Measurements from ENCODE around the gene BEST3.
"Not testable (repeated sequence)": the region's sequence is repeated elsewhere in the genome, so short reads cannot be mapped to it uniquely, and the experiment has no call there.

Gene BEST3

GRCh38 chr12:69610126-69610525 lies 89.0 kb downstream of the BEST3 start:
- POLR2A ChIA-PET = no interaction called here
- no peak overlapping the region for H3K4me3 ChIP-seq (ENCODE audit: low read depth, low read length)
- CTCF ChIA-PET = interaction anchor here (3.5 kb wide), 1 partner anchor 29 kb away, joined by 16 read pairs; no protein-coding TSS in a partner anchor
- DNase-seq (ENCODE audit: low read depth, low spot score) = no peak
- no peak for TF ChIP-seq CTCF (IDR thresholded peaks at IDR 0.05; ENCODE audit: insufficient read depth, low read length, missing control alignments)

GRCh38 chr12:69608114-69608513 lies 91.0 kb downstream of the BEST3 start:
- H3K4me3 ChIP-seq (ENCODE audit: low read depth, low read length) = no peak overlapping the region
- no peak for DNase-seq (ENCODE audit: low read depth, low spot score)
- no peak for TF ChIP-seq CTCF (IDR thresholded peaks at IDR 0.05; ENCODE audit: insufficient read depth, low read length, missing control alignments)
- CTCF ChIA-PET = interaction anchor here (0.6 to 1.1 kb wide), 2 partner anchors 28 to 32 kb away, joined by 3 to 4 read pairs; no protein-coding TSS in a partner anchor
- POLR2A ChIA-PET = no interaction called here

GRCh38 chr12:69604275-69604674 lies 94.8 kb downstream of the BEST3 start:
- DNase-seq (ENCODE audit: low read depth, low spot score); H3K4me3 ChIP-seq (ENCODE audit: low read depth, low read length); POLR2A ChIA-PET: not testable (repeated sequence)
- CTCF ChIA-PET = interaction anchor here (1.1 kb wide), 1 partner anchor 15 kb away, joined by 3 read pairs; no protein-coding TSS in a partner anchor
